NCI-H526 treated with DMSO at 0.1 percent for 48 hours (cell line): ENCODE results near the gene HHAT.

Source experiments
- DNase-seq: peaks from one replicate; lab custom pipeline; 2025; lab: John Stamatoyannopoulos, UW

The HHAT gene

DNA sequence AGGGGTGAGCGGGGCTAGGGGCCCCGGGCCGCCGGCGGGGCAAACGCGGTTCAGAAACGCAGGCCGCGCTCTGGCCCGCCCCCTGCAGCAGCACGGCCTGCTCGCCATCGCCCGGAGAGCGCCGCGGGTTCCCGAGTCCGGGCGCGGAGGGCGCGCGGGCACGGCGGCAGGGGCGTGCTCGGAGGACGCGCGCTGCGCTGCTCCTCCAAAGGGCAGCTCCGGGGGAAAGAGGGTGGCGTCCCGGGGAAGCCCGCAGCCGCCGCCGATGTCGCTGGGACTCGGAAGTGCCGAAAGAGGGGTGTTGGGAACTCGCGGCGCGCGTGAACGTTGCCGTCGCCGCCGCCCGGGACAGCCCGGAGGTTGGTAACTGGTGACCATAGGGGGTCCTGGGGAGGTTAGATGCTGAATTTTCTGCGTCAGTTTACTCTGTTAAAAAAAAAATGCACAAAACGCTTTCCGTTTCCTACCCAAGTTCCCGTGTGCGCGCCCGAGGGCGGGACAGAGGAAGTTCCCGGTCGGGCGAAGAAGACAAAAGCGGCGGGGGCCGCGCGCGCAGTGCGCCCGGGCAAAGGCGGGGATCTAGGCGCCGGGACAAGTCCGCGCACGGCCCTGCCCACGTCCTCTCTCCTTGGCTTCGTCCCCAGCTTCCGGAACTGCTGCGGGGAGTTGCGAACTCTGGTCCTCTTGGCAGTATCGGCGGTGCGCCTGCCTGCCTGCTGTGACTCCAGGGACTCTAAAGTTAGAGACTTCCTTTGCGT, at the start of gene HHAT:
Gene HHAT, plus strand, starts transcription at position 157 of the 758 bp plus-strand sequence. CDS start 20,074 bp downstream, outside the sequence.
- DNase-seq = peak; percentile 27

GRCh38 chr1:210280221-210280620, 48.5 kb upstream of the HHAT start:
- no peak for DNase-seq

- DNase-seq = no peak
Measured at GRCh38 chr1:210288116-210288515, 40.6 kb upstream of the HHAT start.

- DNase-seq = no peak
Measured at GRCh38 chr1:210289248-210289647, 39.5 kb upstream of the HHAT start.

GRCh38 chr1:210291081-210291764, 37.5 kb upstream of the HHAT start:
- no peak for DNase-seq

DNA sequence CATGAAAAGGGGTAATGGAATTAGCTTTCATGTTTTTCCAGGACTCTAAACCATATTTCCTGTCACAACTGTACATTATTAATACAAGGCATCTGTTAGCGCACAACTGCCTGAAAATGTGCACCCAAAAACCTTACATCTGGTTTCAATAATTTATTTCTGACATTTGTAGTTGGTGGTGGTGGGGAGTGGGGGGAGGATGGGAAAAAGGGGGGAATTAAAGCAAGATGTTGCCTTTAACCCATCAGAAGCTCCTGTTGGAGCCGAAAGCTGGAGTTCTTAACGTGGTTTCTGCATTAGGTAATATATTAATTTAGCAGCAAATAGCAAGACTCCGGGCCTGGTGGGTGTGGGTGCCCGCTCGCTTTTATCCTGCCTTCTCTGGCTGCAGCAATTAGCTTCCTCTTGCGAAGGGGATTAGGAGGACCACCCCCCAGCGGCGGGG, 36.9 kb upstream of the HHAT start:
- DNase-seq = no peak

- peak; percentile 26 for DNase-seq
Measured at GRCh38 chr1:210292231-210292871, 36.4 kb upstream of the HHAT start.

DNA sequence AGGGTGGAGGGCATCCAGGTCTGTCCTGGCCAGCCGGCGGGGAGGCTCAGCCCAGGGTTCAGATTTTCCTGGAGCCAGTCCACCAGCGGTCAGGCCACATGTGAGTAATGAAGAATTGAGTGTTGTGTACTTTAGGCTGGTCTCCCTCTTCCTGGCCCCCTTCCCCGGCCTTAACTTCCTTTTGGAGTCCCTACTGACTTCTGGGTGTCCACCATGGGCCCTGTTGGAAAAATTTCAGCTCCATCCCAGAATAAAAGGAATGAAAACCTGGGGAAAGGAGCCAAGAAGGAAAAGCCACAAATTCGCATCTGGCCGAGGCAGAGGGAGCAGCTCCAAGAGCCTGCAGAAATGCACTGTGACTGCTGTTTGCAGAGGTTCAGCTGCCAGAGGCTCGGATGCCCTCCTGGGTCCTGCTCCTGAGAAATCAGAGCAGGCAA, 35.5 kb upstream of the HHAT start:
- DNase-seq = no peak

DNA sequence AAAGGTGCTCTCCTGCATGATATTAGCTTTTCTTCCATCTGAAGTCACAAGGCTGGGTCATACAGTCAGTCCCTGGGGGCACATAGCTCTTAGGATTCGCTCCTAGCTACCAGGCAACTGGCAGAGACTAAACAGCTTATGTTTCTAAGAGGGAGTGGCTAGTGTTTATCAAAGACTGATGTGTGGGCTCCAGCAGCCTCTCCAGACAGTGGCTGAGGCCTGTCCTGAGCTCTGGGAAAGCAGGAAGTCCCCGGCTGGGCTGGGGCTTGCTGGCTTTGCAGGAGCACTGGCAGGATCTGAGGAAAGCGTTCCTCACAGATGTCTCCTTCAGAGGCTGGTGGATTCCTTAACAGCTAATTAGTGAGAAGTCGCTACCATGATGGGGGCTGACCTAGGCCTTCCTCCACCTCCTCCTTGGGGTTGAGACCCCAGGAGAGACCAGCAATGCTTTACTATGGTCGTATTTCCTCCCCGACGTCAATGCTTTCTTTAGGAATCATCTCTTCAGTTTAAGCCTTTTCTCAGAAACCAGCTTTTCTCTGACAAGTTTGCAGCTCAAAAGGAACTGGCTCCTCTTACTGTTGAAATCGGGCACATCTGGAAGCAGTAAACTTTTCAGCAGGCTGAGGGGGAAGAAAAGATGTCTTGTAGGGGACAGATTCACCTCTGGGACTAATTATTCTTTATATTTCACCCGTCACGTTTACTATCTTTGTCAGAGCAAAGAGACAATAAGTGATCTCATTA, 33.5 kb upstream of the HHAT start:
- peak; percentile 38 for DNase-seq

GRCh38 chr1:210296682-210297081, 32.0 kb upstream of the HHAT start:
- no peak for DNase-seq

- DNase-seq = no peak
Measured at GRCh38 chr1:210298296-210298695, 30.4 kb upstream of the HHAT start.

GRCh38 chr1:210298936-210299335, 29.8 kb upstream of the HHAT start:
- no peak for DNase-seq

DNA sequence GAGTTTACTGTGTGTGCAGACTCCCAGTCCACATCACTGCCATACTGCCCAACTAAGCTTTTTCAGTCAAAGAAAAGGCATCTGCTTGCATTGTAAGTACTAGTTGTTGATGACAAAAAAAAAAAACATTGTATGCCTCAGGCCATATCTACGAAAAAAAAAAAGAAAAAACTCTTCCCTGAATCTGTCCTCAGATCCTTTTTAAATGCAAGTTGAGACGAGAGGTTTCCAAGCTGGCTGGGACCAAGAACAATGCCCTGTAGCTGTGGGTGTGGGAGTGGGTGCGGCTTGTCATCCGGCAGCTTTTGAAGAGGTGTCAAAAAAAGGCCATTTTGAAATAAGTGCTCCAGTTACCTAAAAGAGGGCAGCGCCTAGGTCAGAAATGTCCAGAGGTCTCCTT, 29.2 kb upstream of the HHAT start:
- DNase-seq = no peak

DNA sequence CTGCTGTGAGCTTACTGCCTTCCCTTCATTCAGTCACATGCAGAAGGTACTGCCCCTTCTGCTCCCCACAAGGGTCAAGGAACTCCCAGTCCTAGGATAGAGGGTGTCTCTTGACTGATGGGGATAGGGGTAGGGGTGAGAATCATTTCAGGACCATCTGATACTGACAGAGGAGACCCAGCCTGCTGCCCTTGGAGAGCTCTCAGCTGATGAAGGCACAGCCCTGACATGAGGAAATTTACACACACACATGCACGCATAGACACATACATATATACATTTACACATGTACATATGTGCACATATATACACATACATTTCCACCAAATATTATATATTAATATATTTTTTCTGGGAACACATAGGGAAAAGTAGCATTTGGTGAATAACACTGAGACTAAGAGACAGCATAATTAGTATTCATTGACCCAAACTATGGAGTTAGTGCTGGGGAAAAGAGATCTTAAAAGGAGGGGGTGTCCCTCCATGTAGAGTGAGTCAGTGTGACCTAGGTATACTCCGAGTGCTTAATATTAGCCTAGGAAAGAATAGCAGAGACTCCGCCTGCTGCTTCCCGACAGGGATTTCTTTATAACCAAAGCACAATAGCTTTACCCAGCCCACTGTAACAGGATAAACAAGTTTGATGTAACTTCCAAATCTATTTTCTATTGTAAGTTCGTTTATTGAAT, 27.6 kb upstream of the HHAT start:
- DNase-seq = no peak

DNA sequence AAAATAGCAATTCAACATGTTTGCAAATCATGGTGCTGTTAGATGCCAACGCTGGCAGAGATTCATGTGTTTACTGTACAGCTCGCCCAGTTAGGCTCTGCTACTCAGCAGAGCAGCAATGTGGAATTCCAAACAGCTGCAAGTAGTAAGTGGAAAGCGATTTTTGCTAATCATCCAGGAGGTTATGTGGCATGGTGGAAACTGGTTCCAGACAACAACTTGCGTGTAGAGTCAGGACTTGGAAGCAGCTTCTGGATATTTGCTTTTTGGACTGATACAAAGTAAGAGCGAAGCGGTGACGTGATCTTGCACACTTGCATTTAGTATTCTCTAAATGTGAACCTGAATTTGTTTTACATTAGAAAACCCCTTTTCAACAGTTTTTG, 27.1 kb upstream of the HHAT start:
- DNase-seq = no peak

DNA sequence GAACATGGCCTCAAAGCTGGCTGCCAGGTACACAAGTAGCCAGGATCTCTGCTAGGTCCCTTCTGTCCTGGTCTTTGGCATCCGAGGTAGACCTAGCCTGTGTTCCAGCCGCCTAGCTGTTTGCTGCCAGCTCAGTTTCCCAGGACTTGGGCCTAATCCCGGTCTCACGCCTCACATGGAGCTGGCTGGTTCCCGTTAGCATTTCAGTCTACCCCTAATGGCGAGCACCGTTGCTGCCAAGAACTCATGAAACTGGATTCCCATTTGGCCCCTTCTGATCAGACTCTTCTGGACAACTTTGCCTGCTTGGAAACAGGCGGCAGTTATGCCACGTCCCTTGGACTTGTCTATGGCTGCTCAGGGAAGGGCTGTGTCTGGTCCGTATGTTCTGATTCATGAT, 26.2 kb upstream of the HHAT start:
- DNase-seq = no peak

GRCh38 chr1:210303391-210303790, 25.3 kb upstream of the HHAT start:
- DNase-seq = no peak

DNA sequence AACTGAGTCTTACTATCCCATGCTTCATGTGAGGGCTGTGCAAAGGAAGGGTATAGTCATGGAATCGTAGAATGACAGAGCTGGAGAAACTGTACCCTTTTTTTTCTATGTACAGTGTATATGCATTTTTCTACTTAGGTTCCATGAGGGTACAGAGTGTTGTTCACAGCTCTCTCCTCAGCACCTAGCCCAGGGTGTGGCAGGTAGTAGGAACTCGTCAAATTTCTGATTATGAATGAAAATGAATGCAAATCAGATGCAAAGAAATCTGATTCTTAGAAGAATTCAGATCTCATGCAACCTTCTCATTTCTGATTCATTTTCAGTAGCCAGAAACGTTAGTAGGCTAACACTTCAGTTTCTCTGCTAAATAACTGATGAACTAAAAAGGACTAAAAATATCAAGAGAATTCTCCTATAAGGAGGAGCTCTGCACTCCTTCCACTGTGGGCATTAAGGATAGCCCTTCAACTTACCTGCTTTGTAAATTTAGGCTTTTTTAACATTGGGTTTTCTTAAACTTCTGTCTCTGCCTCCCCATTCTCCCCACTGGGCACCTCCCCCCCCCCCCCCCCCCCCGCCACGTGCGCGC, 18.0 kb upstream of the HHAT start:
- DNase-seq = peak; percentile 53

DNA sequence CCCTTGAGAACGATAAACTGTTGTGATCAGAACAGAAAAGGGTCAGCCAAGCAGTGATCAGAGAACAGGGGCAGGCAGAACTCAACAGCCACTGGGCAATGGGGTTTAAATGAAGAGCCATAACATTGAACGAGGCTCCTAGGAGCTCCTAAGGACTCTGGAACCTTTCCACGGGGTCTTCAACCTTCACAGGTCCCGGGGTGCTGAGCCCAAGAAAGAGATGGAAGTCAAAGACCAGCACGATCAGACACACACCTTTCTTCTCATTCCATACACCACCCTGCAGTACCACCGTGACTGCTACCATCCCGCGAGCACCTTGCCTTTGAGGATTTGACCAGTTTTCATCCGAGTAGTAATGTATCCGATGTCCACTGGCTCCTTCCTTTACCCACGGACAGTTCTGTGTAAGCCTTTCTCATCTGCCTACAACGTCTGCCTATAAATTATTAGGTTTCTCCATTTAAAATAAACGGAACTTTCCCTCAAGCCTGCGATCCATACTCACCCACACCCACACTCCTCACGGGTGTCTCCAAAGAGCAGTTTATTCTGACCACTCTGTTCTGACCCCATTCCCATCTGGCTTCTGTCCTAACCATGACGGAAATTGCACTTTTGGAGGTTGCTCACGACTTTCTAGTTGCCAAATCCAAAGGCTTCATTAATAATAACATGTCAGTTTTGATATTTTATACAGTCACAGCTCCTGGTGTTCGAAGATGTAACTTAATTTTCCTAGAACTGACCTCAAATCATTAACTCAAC, 16.8 kb upstream of the HHAT start:
- DNase-seq = no peak

- no peak for DNase-seq
Measured at GRCh38 chr1:210313046-210313595, 15.6 kb upstream of the HHAT start.
